NT2/D1 (cell line): Measurements from ENCODE around the gene RHBDL1.

Source experiments
- DNase-seq: peaks from one replicate; pipeline ENCODE4 v3.0.0-alpha.2; 2011; ENCODE audit warnings: low read depth, low spot score
- H3K27me3 ChIP-seq: 2 replicates; pipeline ENCODE4 v1.6.0; 2011; ENCODE audit warnings: mild to moderate bottlenecking; ENCODE audit not compliant: insufficient read length, insufficient read depth
- H3K36me3 ChIP-seq: 2 replicates; pipeline ENCODE4 v1.6.1; 2011; ENCODE audit warnings: mild to moderate bottlenecking, low read length, mixed read lengths; ENCODE audit not compliant: insufficient read depth, insufficient read length
- H3K4me1 ChIP-seq: 2 replicates; pipeline ENCODE4 v1.5.1; 2011; ENCODE audit not compliant: insufficient read depth, insufficient read length
- H3K4me3 ChIP-seq: 2 replicates; pipeline ENCODE4 v1.5.1; 2011; ENCODE audit warnings: low read depth; ENCODE audit not compliant: insufficient read length
- H3K9ac ChIP-seq: 2 replicates; pipeline ENCODE4 v1.6.0; 2011; ENCODE audit warnings: low read depth; ENCODE audit not compliant: insufficient read length
- H3K9me3 ChIP-seq: 2 replicates; pipeline ENCODE4 v1.5.1; 2011; ENCODE audit warnings: mild to moderate bottlenecking, low read length; ENCODE audit not compliant: insufficient read depth
- SUZ12 ChIP-seq: IDR thresholded peaks from 2 replicates; pipeline ENCODE4 v1.6.1; 2011; ENCODE audit not compliant: insufficient read length, insufficient read depth; ENCODE audit errors: extremely low read depth
- YY1 ChIP-seq: IDR thresholded peaks from 2 replicates; pipeline ENCODE4 v1.6.1; 2011; ENCODE audit not compliant: insufficient read length, insufficient read depth
- ZNF274 ChIP-seq: IDR thresholded peaks from 2 replicates; pipeline ENCODE4 v1.6.1; 2011; ENCODE audit warnings: mild to moderate bottlenecking, low read depth, low read length

RHBDL1 gene

GRCh38 chr16:674214-674881 lies 1.1 kb upstream of the RHBDL1 start:
- no peak for TF ChIP-seq SUZ12
- TF ChIP-seq YY1, result no peak
- TF ChIP-seq ZNF274, result no peak
- Histone ChIP-seq H3K9ac (peak overlapping the region; percentile 44), H3K36me3 (peaks cover 55% of the 10 kb centered on the region), H3K9me3 (no peaks in the 10 kb centered on the region), H3K27me3 (peaks cover 11% of the 10 kb centered on the region), H3K4me3 (no peak overlapping the region), H3K4me1 (peaks cover 28% of the 10 kb centered on the region)
- DNase-seq, result no peak

- H3K4me1 ChIP-seq, result peaks cover 25% of the 10 kb centered on the region
- no peak for DNase-seq
- peaks cover 11% of the 10 kb centered on the region for H3K27me3 ChIP-seq
- H3K4me3 ChIP-seq, result peak overlapping the region; percentile 54
- TF ChIP-seq SUZ12 (no peak), YY1 (no peak), ZNF274 (no peak)
- peaks cover 39% of the 10 kb centered on the region for H3K36me3 ChIP-seq
- peak overlapping the region; percentile 74 for H3K9ac ChIP-seq
- H3K9me3 ChIP-seq, result no peaks in the 10 kb centered on the region
Observed at GRCh38 chr16:675884-676564, 553 bp downstream of the RHBDL1 start.

GRCh38 chr16:676565-676902 lies 1.1 kb downstream of the RHBDL1 start:
- TF ChIP-seq YY1 (no peak), ZNF274 (no peak), SUZ12 (no peak)
- H3K9me3 ChIP-seq, result no peaks in the 10 kb centered on the region
- H3K36me3 ChIP-seq, result peaks cover 40% of the 10 kb centered on the region
- peak overlapping the region; percentile 51 for H3K9ac ChIP-seq
- H3K4me1 ChIP-seq, result peaks cover 26% of the 10 kb centered on the region
- H3K27me3 ChIP-seq, result peaks cover 11% of the 10 kb centered on the region
- no peak overlapping the region for H3K4me3 ChIP-seq
- DNase-seq, result no peak

GRCh38 chr16:676913-677312 lies 1.4 kb downstream of the RHBDL1 start:
- TF ChIP-seq ZNF274 (no peak), SUZ12 (no peak), YY1 (no peak)
- Histone ChIP-seq H3K9ac (no peak overlapping the region), H3K36me3 (peaks cover 41% of the 10 kb centered on the region), H3K9me3 (no peaks in the 10 kb centered on the region), H3K4me3 (no peak overlapping the region), H3K4me1 (peaks cover 29% of the 10 kb centered on the region), H3K27me3 (peaks cover 11% of the 10 kb centered on the region)
- no peak for DNase-seq

- no peak overlapping the region for H3K9ac ChIP-seq
- H3K27me3 ChIP-seq, result peaks cover 11% of the 10 kb centered on the region
- no peak for TF ChIP-seq ZNF274
- no peak for TF ChIP-seq SUZ12
- TF ChIP-seq YY1, result no peak
- DNase-seq, result no peak
- no peak overlapping the region for H3K4me3 ChIP-seq
- H3K4me1 ChIP-seq, result peaks cover 31% of the 10 kb centered on the region
- no peaks in the 10 kb centered on the region for H3K9me3 ChIP-seq
- peaks cover 41% of the 10 kb centered on the region for H3K36me3 ChIP-seq
Observed at GRCh38 chr16:677316-678190, 2.1 kb downstream of the RHBDL1 start.

GRCh38 chr16:678209-678857 lies 2.9 kb downstream of the RHBDL1 start:
- TF ChIP-seq YY1 (no peak), SUZ12 (no peak), ZNF274 (no peak)
- Histone ChIP-seq H3K36me3 (peaks cover 41% of the 10 kb centered on the region), H3K4me3 (no peak overlapping the region), H3K9me3 (no peaks in the 10 kb centered on the region), H3K27me3 (peaks cover 11% of the 10 kb centered on the region), H3K4me1 (peaks cover 39% of the 10 kb centered on the region), H3K9ac (peak overlapping the region; percentile 63)
- no peak for DNase-seq
